Measurements from ENCODE around the gene VPS35.
"Not testable (repeated sequence)": the region's sequence is repeated elsewhere in the genome, so short reads cannot be mapped to it uniquely, and the experiment has no call there.

The VPS35 gene

GRCh38 chr16:46638947-46639925 is 49.7 kb downstream of the VPS35 start:
- TF ChIP-seq, protein P1, sequence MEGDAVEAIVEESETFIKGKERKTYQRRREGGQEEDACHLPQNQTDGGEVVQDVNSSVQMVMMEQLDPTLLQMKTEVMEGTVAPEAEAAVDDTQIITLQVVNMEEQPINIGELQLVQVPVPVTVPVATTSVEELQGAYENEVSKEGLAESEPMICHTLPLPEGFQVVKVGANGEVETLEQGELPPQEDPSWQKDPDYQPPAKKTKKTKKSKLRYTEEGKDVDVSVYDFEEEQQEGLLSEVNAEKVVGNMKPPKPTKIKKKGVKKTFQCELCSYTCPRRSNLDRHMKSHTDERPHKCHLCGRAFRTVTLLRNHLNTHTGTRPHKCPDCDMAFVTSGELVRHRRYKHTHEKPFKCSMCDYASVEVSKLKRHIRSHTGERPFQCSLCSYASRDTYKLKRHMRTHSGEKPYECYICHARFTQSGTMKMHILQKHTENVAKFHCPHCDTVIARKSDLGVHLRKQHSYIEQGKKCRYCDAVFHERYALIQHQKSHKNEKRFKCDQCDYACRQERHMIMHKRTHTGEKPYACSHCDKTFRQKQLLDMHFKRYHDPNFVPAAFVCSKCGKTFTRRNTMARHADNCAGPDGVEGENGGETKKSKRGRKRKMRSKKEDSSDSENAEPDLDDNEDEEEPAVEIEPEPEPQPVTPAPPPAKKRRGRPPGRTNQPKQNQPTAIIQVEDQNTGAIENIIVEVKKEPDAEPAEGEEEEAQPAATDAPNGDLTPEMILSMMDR (IDR thresholded peaks at IDR 0.05), result no peak
- H3K27ac ChIP-seq, result no peak overlapping the region
- no peak overlapping the region for H3K4me3 ChIP-seq
- DNase-seq (ENCODE audit: low spot score), result no peak

GRCh38 chr16:46632778-46633733 is 55.9 kb downstream of the VPS35 start:
- Histone ChIP-seq H3K4me3 (no peak overlapping the region), H3K27ac (no peak overlapping the region)
- TF ChIP-seq, protein P1 (IDR thresholded peaks at IDR 0.05), result no peak
- no peak for DNase-seq (ENCODE audit: low spot score)

DNA sequence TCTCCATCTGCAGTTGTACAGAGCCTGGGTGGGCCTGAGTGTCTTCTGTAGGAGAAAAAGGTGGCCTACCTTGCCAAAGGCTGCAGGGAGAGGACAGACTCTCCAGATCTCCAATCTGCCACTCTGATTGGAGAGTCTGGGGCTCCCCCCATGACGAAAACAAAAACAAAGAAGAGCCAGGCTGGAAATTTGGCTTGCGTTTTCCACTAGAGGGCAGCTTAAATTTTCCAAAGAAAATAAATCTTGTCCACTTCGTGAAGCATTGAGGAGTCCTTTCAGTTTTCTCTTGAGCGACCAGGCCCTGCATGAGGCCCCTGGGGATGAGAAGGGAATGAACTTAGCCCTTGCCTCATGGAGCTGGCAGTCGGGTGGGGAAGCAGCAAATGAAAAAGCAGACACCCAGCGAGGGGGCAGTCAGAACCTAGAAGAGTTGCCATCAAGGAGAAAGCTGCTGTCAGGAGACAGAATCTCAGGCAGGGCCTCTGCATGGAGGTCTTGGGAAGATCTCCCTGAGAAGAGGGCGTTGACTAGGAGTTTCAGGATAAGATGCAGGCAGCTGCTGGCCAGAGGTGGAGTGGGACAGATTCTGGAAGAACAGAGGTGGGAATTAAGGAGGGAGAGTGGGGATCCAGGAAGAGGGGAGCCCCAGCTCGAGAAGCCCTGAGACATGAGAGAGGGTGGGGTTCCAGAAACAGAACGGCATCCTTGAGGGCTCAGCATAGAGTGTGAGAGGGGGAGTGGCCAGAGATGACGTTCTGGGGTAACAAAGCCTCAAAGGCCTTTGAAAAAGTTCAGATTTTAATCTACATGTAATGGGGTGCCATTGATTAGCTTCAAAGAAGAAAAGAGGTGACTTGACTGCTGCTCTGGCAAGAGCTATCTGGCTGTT is 59.4 kb downstream of the VPS35 start:
- TF ChIP-seq, protein P1 (IDR thresholded peaks at IDR 0.05), result no peak
- Histone ChIP-seq H3K4me3 (peak overlapping the region; percentile 10), H3K27ac (peak overlapping the region in 1 of 2 donors; percentile 16)
- DNase-seq (ENCODE audit: low spot score), result no peak

DNA sequence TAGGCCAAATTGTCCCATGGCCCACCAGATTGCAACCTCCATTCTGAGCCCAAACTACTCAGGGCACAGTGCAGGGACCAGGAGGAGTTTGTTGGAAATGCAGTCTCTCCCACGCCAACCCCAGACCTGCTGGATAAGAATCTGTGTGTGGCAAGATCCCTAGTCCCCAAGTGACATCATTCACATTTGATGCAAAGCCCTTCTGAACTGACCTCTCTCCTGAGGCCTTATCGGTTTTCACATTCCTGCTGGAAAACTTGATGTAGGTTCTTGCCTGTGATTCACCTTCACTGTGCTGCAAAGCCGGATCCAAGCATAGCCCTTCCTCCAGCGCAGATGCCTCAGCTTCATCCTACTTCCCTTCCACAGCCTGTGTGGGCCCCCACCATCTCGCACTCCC is 61.2 kb downstream of the VPS35 start:
- TF ChIP-seq, protein P1 (IDR thresholded peaks at IDR 0.05), result no peak
- H3K27ac ChIP-seq, result no peak overlapping the region
- DNase-seq (ENCODE audit: low spot score), result no peak

GRCh38 chr16:46626681-46627080 is 62.3 kb downstream of the VPS35 start:
- H3K27ac ChIP-seq; H3K4me3 ChIP-seq; DNase-seq (ENCODE audit: low spot score): not testable (repeated sequence)

More for the DNA sequence above, 61.2 kb downstream of the VPS35 start:
- no peak overlapping the region for H3K4me3 ChIP-seq

DNA sequence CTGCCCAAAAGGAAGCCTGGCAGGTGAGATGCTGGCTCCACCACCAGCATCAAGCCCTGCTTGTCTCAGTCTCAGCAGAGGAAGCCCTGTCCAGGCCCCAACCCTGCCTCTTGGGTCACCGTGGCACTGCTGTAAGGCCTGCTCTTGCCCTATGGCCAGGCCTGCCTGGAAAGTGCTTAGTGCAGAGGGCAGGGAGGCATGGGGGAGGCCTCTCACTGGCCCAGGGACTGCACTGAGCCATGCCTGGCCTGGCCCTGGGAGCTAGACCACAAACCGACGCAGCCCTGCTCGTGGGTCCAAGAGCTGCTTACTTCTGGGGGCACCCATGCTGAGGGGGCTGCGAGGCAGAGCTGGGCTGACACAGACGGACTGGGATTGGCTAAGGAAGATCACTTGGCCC is 64.1 kb downstream of the VPS35 start:
- not testable (repeated sequence) for DNase-seq (ENCODE audit: low spot score); H3K4me3 ChIP-seq; H3K27ac ChIP-seq

DNA sequence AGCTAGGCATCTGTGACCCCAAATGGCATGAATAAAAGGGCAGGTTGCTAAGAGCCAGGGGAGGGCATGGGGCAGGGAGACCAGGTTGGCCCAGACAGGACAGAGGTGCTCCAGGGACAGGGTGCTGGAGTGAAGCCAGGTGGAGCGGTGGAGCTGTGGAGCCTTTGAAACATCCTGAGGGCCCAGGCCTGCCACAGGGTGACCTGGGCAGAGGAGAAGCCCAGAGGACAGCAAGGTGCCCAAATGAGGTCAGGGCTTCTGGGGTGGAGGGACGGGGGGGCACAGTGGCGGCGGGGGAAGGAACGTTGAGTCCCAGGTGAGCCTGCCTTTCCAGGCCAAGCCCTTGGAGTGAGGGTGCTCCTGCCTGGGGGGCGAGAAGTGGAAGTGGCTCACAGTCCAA is 65.3 kb downstream of the VPS35 start:
- H3K4me3 ChIP-seq; DNase-seq (ENCODE audit: low spot score): not testable (repeated sequence)

GRCh38 chr16:46623246-46623645 is 65.7 kb downstream of the VPS35 start:
- not testable (repeated sequence) for H3K4me3 ChIP-seq; DNase-seq (ENCODE audit: low spot score); H3K27ac ChIP-seq

More for the DNA sequence above, 65.3 kb downstream of the VPS35 start:
- H3K27ac ChIP-seq, result not testable (repeated sequence)
